Measurements from ENCODE around the gene NFATC2. TPM values are rescaled to one million over a fixed set of nuclear protein-coding genes. Genes with fewer than 3 reads are reported as not detected.
"Not testable (repeated sequence)": the region's sequence is repeated elsewhere in the genome, so short reads cannot be mapped to it uniquely, and the experiment has no call there.

NFATC2 gene
- total and polyA plus RNA-seq, 8 donors = 1.5 to 8.3 (median 4.3) TPM

DNA sequence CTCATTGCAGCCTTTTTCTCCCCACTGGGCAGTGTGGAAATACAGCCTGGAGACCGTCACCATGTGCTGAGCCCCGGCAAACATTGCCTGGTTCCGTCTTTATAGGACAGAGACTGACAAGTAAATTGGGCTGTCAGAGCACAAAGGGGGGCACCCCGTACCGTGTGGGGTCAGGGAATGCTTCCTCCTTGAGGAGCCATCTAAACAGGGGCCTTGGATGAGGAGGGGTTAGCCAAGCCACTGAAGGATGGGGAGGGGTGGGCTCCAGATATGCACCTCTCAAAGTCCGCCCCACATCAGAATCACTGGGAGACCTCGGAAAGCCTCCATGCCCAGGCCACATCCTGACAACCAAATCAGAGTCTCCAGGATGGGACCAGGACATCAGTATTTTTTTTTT, 73.9 kb downstream of the NFATC2 start:
- H3K36me3 ChIP-seq = peaks cover 0 to under 1% (median 0%) of the 10 kb centered on the region in 3 donors
- H3K4me3 ChIP-seq = no peak overlapping the region
- intact Hi-C loops (cut with DNase I) = no loop called here
- WGBS, 2 donors = 93 to 96% methylated on average over 7 of the region's 7 CpGs
- no peaks in the 10 kb centered on the region for H3K9me3 ChIP-seq
- no peak for TF ChIP-seq CTCF (IDR thresholded peaks at IDR 0.05)
- no peak for FAIRE-seq
- no peak overlapping the region for H3K27ac ChIP-seq
- no peak for ATAC-seq
- H3K4me1 ChIP-seq = no peaks in the 10 kb centered on the region
- DNase-seq = no peak
- H3K27me3 ChIP-seq = no peaks in the 10 kb centered on the region

DNA sequence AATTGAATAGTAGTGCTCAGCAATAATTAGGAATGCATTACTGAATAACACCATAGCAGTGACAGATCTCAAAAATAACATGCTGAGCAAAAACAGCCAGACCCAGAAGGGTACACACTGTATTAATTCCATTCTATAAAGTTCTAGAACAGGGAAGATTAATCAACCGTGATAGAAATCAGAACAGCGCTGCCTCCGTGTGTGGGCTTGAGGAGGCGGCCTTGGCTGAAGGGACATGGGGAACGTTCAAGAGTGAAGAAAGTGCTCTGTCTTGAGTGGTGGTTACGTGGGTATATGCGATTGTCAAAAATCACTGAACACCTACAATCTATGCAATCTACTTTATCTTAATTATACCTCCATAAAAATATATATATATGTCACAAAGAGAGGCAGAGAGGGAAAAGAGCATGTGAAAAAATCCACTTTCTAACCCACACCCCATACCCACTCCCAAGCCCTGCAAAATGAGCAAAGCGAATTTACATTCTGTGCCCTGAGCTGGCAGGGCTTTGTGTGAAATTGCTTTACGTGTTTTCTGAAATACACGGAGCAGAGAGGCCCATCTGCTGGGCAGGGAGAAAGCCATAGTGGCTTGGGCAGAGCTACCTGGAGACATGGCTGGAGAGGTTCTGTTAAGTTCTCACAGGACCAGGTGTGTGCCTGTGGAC, 74.4 kb downstream of the NFATC2 start:
- no peak for FAIRE-seq
- ATAC-seq = no peak
- no peaks in the 10 kb centered on the region for H3K9me3 ChIP-seq
- H3K27ac ChIP-seq = no peak overlapping the region
- TF ChIP-seq CTCF (IDR thresholded peaks at IDR 0.05) = no peak
- no peak overlapping the region for H3K4me3 ChIP-seq
- DNase-seq = no peak
- intact Hi-C loops (cut with DNase I) = no loop called here
- H3K36me3 ChIP-seq = no peaks in the 10 kb centered on the region
- WGBS, 2 donors = 82 to 90% methylated on average over 10 of the region's 10 CpGs
- no peaks in the 10 kb centered on the region for H3K27me3 ChIP-seq
- H3K4me1 ChIP-seq = no peaks in the 10 kb centered on the region

DNA sequence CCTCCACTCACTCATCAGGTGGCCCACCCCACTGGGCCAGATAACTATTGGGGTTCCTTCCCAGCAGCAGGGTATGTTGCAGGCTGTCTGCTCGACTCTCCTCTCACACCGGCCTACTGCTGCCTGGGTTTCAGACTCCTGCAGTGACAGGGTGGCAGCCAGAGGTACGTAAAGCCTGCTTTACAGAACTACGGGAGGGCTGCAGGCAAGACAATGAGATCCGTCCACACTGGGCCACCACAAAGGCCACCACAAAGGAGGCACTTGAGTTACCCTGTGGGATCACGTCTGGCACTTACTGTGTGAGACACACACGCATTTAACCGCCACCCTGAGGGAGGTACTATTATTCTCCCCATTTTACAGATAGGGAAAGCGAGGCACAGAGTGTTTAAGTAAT, 78.5 kb downstream of the NFATC2 start:
- intact Hi-C loops (cut with DNase I) = no loop called here
- TF ChIP-seq CTCF (IDR thresholded peaks at IDR 0.05) = no peak
- WGBS, 2 donors = 88 to 89% methylated on average over 9 of the region's 9 CpGs

DNA sequence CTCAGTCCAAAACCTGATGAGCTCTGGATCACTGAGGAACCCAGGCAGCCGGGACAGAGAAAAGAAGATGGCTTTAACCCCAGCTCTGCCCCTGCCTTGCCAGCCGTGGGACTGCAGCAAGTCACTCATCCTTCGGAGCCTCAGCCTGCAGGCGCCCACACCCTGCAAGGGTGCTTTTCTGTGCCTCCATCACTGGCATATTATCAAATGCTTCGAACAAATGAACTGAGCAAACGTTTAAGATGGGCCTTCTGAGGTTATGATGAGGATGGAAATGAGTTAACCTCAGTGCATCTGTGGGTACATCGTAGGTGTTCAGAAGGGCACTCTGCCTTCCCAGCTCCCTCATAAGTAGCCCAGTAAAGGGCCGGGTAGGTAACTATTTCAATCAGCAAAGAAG, 79.0 kb downstream of the NFATC2 start:
- no peak overlapping the region for H3K4me3 ChIP-seq
- no peaks in the 10 kb centered on the region for H3K4me1 ChIP-seq
- 83 to 89% methylated on average over 8 of the region's 8 CpGs for WGBS, 2 donors
- no peak for DNase-seq
- H3K9me3 ChIP-seq = no peaks in the 10 kb centered on the region
- intact Hi-C loops (cut with DNase I) = no loop called here
- ATAC-seq = no peak
- no peak for FAIRE-seq
- TF ChIP-seq CTCF (IDR thresholded peaks at IDR 0.05) = no peak
- no peaks in the 10 kb centered on the region for H3K27me3 ChIP-seq
- H3K27ac ChIP-seq = no peak overlapping the region
- H3K36me3 ChIP-seq = no peaks in the 10 kb centered on the region

More for the DNA sequence above, 78.5 kb downstream of the NFATC2 start:
- Histone ChIP-seq H3K27ac (no peak overlapping the region), H3K9me3 (no peaks in the 10 kb centered on the region), H3K27me3 (no peaks in the 10 kb centered on the region), H3K36me3 (no peaks in the 10 kb centered on the region), H3K4me1 (no peaks in the 10 kb centered on the region), H3K4me3 (no peak overlapping the region)
- FAIRE-seq (no peak), DNase-seq (no peak), ATAC-seq (no peak)

DNA sequence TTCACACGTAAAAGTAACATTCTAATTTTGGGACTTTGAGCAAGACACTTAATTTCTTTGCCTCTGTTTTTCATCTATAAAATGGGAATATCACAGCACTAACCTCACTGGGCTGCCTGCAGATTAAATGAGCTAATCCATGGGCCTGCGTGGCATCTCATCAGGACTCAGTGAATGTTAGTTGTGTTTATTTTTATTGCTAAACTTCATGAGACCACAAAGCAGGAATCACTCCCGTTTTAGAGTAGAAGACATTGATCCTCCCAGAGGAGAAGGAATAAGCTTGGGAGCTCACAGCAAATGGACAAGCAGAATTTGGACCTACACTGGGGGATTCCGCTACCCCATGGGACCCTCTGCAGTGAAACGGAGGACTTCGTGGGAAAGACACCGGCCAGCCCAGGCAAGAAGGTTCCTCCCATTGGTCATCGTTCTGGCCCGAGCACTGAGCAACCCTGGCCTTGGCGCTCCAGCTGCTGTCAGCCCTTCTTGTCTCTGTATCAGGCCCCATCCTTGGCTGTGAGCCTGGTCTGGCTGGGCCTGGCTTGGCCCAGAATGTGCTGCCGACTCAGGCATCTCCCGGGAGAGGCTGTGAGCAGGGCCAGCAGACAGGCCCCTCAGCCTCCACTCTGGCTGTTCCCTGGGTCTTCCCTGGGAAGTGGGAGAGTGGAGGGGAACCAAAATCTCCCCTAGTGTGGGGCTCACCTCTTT, 79.8 kb downstream of the NFATC2 start:
- Histone ChIP-seq H3K27me3 (no peaks in the 10 kb centered on the region), H3K36me3 (no peaks in the 10 kb centered on the region), H3K4me3 (no peak overlapping the region), H3K9me3 (no peaks in the 10 kb centered on the region), H3K27ac (no peak overlapping the region), H3K4me1 (no peaks in the 10 kb centered on the region)
- WGBS, 2 donors = 80 to 91% methylated on average over 12 of the region's 12 CpGs
- ATAC-seq = peak in 3 of 4 donors; percentile 46 to 59 (median 52)
- intact Hi-C loops (cut with DNase I) = no loop called here
- no peak for TF ChIP-seq CTCF (IDR thresholded peaks at IDR 0.05)
- FAIRE-seq = no peak
- DNase-seq = peak in 3 of 6 donors; percentile 20 to 36 (median 26)

DNA sequence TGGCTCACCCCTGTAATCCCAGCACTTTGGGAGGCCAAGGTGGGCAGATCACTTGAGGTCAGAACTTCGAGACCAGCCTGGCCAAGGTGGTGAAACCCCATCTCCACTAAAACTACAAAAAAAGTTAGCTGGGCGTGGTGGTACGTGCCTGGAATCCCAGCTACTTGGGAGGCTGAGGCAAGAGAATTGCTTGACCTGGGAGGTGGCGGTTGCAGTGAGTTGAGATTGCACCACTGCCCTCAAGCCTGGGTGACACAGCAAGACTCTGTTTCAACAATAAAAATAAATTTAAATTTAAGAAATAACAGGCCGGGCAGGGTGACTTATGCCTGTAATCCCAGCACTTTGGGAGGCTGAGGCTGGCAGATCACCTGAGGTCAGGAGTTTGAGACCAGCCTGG, 80.7 kb downstream of the NFATC2 start:
- H3K36me3 ChIP-seq; FAIRE-seq; H3K4me3 ChIP-seq; H3K4me1 ChIP-seq; H3K27ac ChIP-seq; H3K27me3 ChIP-seq; intact Hi-C loops (cut with DNase I); H3K9me3 ChIP-seq; DNase-seq; ATAC-seq: not testable (repeated sequence)
- 93 to 94% methylated on average over 5 of the region's 5 CpGs for WGBS, 2 donors

Measured in pancreas (tissue), 10 donors.